Measurements from ENCODE around the gene MRGPRD.

Gene MRGPRD

DNA sequence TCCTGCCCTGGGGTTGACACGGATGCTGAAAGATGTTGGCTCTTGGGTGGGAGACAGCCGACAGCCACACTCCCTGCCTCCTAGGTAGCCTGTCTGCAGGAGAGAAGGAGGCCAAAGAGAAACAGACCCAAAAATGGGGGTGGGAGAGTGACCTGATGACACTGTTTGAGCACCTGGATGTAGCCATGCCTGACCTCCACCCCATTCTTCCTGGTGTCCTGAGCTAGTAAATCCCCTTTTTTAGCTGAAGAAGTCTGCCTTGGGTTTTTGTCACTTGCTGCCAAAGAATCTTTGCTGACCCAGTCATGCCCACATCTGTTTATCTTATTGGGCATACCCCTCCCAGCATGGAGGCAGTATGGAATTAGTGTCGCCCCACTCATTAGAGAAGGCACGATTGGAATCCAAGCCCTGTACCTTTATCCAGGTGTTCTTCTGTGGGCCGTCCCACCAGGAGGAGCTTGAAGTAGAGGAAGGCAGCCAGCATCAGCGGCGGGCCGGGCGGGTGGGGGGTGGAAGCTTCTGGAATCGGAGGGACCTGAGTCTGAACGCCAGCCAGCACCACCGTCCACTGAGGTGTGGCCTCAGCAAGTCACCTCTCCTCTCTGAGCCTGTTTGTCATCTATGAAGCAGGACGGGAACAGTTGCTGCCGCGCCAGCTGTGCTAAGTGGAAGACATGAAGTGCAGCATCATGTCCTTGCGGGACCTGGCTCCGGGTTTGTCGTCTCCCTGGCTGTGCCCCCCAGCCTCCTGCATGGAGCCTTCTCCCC, 39.3 kb downstream of the MRGPRD start:
- Histone ChIP-seq H3K9me3 (ENCODE audit: insufficient read depth, low read depth, low read length) (no peaks in the 10 kb centered on the region), H4K20me1 (ENCODE audit: insufficient read depth, low read length, poor library complexity, severe bottlenecking) (no peaks in the 10 kb centered on the region), H3K4me3 (ENCODE audit: low read length, poor library complexity, severe bottlenecking) (no peak overlapping the region), H3K4me2 (ENCODE audit: low read depth, low read length, poor library complexity, severe bottlenecking) (no peak overlapping the region), H3K79me2 (ENCODE audit: insufficient read depth, low read length) (no peaks in the 10 kb centered on the region), H3K9ac (ENCODE audit: low read depth, low read length, poor library complexity, severe bottlenecking) (no peak overlapping the region), H2AFZ (ENCODE audit: low read length) (no peak overlapping the region), H3F3A (ENCODE audit: low read depth) (no peaks in the 10 kb centered on the region), H3K27me3 (ENCODE audit: insufficient read depth, low read length, poor library complexity, severe bottlenecking) (no peaks in the 10 kb centered on the region), H3K9me2 (replicated peaks; ENCODE audit: low read depth, low read length) (no peaks in the 10 kb centered on the region), H3K4me1 (ENCODE audit: insufficient read depth, low read length, poor library complexity, severe bottlenecking) (no peaks in the 10 kb centered on the region), H3K36me3 (ENCODE audit: insufficient read depth, low read length) (peaks cover 10% of the 10 kb centered on the region; the same call in 1 of the 2 replicates)
- TF ChIP-seq, protein P1, sequence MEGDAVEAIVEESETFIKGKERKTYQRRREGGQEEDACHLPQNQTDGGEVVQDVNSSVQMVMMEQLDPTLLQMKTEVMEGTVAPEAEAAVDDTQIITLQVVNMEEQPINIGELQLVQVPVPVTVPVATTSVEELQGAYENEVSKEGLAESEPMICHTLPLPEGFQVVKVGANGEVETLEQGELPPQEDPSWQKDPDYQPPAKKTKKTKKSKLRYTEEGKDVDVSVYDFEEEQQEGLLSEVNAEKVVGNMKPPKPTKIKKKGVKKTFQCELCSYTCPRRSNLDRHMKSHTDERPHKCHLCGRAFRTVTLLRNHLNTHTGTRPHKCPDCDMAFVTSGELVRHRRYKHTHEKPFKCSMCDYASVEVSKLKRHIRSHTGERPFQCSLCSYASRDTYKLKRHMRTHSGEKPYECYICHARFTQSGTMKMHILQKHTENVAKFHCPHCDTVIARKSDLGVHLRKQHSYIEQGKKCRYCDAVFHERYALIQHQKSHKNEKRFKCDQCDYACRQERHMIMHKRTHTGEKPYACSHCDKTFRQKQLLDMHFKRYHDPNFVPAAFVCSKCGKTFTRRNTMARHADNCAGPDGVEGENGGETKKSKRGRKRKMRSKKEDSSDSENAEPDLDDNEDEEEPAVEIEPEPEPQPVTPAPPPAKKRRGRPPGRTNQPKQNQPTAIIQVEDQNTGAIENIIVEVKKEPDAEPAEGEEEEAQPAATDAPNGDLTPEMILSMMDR (conservative IDR thresholded peaks at IDR 0.05; ENCODE audit: low read length) = no peak
- no peak for TF ChIP-seq EZH2phosphoT487 (IDR thresholded peaks at IDR 0.05; ENCODE audit: borderline replicate concordance)

DNA sequence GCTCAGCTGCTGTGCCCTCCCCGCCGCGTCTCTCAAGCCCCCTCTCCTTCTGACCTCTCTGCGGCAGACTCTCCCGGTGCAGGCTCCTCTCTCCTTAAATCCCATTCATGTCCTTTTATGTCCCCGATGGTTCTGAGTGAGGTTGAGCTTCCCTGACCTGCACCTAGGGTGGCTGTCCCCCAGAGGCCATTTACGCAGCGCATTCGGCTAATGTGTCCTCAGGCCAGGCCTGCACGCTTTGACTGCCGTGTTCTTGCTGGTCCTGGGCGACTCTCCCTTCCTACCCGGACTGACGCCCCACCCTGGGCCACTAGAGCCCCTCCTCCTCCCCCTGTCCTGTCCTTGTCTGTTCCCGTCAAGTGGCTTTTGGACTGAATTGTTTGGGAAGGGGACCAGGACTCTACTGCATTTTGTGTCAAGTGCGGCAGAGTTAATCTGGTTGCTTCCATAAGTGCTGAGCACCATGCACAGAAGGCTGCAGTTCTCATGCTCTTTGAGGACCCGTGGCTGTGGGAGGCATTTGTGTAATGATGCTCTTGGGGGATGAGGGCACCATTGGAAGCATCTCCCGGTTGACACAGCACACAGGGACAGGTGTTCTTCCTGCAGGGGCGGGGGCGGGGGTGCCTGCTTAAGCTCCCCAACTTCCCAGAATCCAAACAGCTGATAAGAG, 40.0 kb downstream of the MRGPRD start:
- H3F3A ChIP-seq (ENCODE audit: low read depth) = no peaks in the 10 kb centered on the region
- H3K36me3 ChIP-seq (ENCODE audit: insufficient read depth, low read length) = peaks cover 14% of the 10 kb centered on the region; the same call in 1 of the 2 replicates
- no peaks in the 10 kb centered on the region for H3K9me2 ChIP-seq (replicated peaks; ENCODE audit: low read depth, low read length)
- no peak overlapping the region for H2AFZ ChIP-seq (ENCODE audit: low read length)
- no peaks in the 10 kb centered on the region for H3K4me1 ChIP-seq (ENCODE audit: insufficient read depth, low read length, poor library complexity, severe bottlenecking)
- H3K9ac ChIP-seq (ENCODE audit: low read depth, low read length, poor library complexity, severe bottlenecking) = no peak overlapping the region
- H3K27me3 ChIP-seq (ENCODE audit: insufficient read depth, low read length, poor library complexity, severe bottlenecking) = no peaks in the 10 kb centered on the region
- H3K4me2 ChIP-seq (ENCODE audit: low read depth, low read length, poor library complexity, severe bottlenecking) = no peak overlapping the region
- no peak for TF ChIP-seq EZH2phosphoT487 (IDR thresholded peaks at IDR 0.05; ENCODE audit: borderline replicate concordance)
- TF ChIP-seq, protein P1 (conservative IDR thresholded peaks at IDR 0.05; ENCODE audit: low read length) = no peak
- H3K9me3 ChIP-seq (ENCODE audit: insufficient read depth, low read depth, low read length) = no peaks in the 10 kb centered on the region
- no peaks in the 10 kb centered on the region for H3K79me2 ChIP-seq (ENCODE audit: insufficient read depth, low read length)
- no peak overlapping the region for H3K4me3 ChIP-seq (ENCODE audit: low read length, poor library complexity, severe bottlenecking)
- H4K20me1 ChIP-seq (ENCODE audit: insufficient read depth, low read length, poor library complexity, severe bottlenecking) = no peaks in the 10 kb centered on the region

DNA sequence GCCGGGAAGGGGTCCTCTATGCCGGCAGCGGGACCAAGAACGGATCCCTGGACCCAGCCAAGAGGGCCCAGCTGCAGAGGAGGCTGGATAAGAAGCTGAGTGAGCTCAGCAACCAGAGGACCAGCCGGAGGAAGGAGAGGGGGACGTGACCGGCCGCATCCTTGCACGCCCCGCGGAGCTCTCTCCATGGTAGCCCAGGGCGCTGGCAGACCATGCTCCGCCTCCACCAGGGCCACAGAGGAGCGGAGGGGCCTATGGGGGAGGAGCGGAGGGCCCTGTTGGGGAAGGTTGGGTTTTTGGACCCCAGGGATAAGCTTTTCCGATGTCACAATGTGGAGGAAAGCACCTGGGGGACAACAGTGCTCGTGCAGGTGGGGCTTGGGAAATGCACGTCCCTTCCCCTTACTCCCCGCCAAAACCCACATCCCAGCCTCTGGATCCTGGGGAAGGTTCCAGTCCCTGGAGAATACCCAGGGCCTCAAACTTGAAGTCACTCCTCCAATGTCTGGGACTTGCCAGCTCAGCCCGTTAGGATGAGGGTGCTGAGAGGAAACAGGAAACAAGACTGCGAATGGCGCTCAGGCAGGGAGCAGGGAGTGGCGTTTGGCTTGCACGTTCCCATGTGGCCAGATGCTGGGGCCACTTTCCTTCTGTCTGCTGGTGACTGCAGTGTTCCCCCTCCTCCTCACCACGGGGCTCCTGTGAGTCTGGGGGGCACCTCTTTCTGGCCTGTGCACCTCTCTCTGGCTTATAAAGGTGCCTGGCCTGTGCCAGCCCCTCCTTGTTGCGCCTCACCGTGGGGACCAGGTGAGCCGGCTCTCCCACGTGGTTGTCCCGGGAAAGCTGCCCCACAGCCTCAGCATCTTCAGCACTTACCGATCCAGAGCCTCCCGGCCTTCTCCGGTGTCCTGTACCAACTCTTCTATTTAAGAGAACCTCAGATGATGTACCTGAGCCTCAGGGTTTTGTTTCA, 40.9 kb downstream of the MRGPRD start:
- H3K4me2 ChIP-seq (ENCODE audit: low read depth, low read length, poor library complexity, severe bottlenecking) = no peak overlapping the region
- H3K79me2 ChIP-seq (ENCODE audit: insufficient read depth, low read length) = no peaks in the 10 kb centered on the region
- H3K4me1 ChIP-seq (ENCODE audit: insufficient read depth, low read length, poor library complexity, severe bottlenecking) = no peaks in the 10 kb centered on the region
- TF ChIP-seq, protein P1 (conservative IDR thresholded peaks at IDR 0.05; ENCODE audit: low read length) = no peak
- TF ChIP-seq EZH2phosphoT487 (IDR thresholded peaks at IDR 0.05; ENCODE audit: borderline replicate concordance) = no peak
- peaks cover 14% of the 10 kb centered on the region; the same call in 1 of the 2 replicates for H3K36me3 ChIP-seq (ENCODE audit: insufficient read depth, low read length)
- H3K9ac ChIP-seq (ENCODE audit: low read depth, low read length, poor library complexity, severe bottlenecking) = no peak overlapping the region
- H3K9me3 ChIP-seq (ENCODE audit: insufficient read depth, low read depth, low read length) = no peaks in the 10 kb centered on the region
- no peaks in the 10 kb centered on the region for H3F3A ChIP-seq (ENCODE audit: low read depth)
- H2AFZ ChIP-seq (ENCODE audit: low read length) = no peak overlapping the region
- H3K27me3 ChIP-seq (ENCODE audit: insufficient read depth, low read length, poor library complexity, severe bottlenecking) = no peaks in the 10 kb centered on the region
- H3K9me2 ChIP-seq (replicated peaks; ENCODE audit: low read depth, low read length) = no peaks in the 10 kb centered on the region
- H4K20me1 ChIP-seq (ENCODE audit: insufficient read depth, low read length, poor library complexity, severe bottlenecking) = no peaks in the 10 kb centered on the region
- H3K4me3 ChIP-seq (ENCODE audit: low read length, poor library complexity, severe bottlenecking) = no peak overlapping the region

Measured in Loucy (cell line).